Urinary bladder (tissue), 4 donors: Measurements from ENCODE around the gene TMEM238. TPM values are rescaled to one million over a fixed set of nuclear protein-coding genes. Genes with fewer than 3 reads are reported as not detected.
"Not testable (repeated sequence)": the region's sequence is repeated elsewhere in the genome, so short reads cannot be mapped to it uniquely, and the experiment has no call there.

Source experiments
- DNase-seq: peaks from one replicate; pipeline ENCODE4 v3.0.0-alpha.2; 2015; ENCODE audit errors: extremely low spot score
- H3K27ac ChIP-seq: one replicate; pipeline ENCODE4 v1.5.1; 2013; ENCODE audit warnings: low read depth, mild to moderate bottlenecking, moderate library complexity
- H3K36me3 ChIP-seq: one replicate; pipeline ENCODE4 v1.6.1; 2013; ENCODE audit warnings: mild to moderate bottlenecking, moderate library complexity; ENCODE audit not compliant: insufficient read depth
- H3K4me1 ChIP-seq: one replicate; pipeline ENCODE4 v1.6.1; 2013; ENCODE audit warnings: mild to moderate bottlenecking, moderate library complexity; ENCODE audit not compliant: insufficient read depth
- H3K4me3 ChIP-seq: one replicate; pipeline ENCODE4 v1.5.1; 2013; ENCODE audit warnings: low read depth, low read length
- WGBS: extraction: QIAGEN DNeasy Blood & Tissue Kit; methylation state at CpG from one replicate; pipeline ENCODE4 v1.1.7; 2013; 5-methylcytosine and 5-hydroxymethylcytosine counted together
- polyA plus RNA-seq: library from polyadenylated mRNA; stranded (reverse); fragments of 200-250 nt; gene quantifications from one replicate; pipeline ENCODE4 v1.2.3, GENCODE V29; 2013
- total RNA-seq: library from RNA; depleted of rRNA; stranded (reverse); fragments of >200 nt; gene quantifications from one replicate; pipeline ENCODE4 v1.2.3, GENCODE V29; 2014
- donor health status: healthy with polysubstance abuse.
- donor health status: healthy.

The TMEM238 gene
- total and polyA plus RNA-seq, 2 donors: 0.43 TPM; not detected in 1

DNA sequence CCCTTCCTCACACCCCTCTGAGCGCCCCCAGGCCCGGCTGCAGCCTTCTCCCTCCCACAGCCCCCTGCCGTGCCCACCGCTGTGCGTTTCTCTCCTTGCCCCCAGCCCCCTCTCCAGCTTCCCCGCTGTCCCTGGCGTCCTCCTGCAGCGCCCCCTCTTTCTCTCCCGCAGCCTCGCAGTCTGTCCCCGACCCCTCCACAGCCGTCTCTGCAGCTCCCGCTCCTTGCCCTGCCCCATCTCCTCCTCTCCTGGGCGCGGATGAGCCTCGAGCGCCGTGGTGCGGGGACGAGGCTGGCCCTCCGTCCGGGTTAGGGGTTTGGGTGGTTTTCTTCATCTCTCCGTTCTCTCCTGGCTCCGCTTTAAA, 43.3 kb downstream of the TMEM238 start:
- no peak for DNase-seq
- H3K36me3 ChIP-seq: no peaks in the 10 kb centered on the region
- WGBS: 2% methylated on average over 24 of the region's 24 CpGs
- H3K27ac ChIP-seq: no peak overlapping the region
- H3K4me1 ChIP-seq: no peaks in the 10 kb centered on the region
- peak overlapping the region; percentile 75 for H3K4me3 ChIP-seq

DNA sequence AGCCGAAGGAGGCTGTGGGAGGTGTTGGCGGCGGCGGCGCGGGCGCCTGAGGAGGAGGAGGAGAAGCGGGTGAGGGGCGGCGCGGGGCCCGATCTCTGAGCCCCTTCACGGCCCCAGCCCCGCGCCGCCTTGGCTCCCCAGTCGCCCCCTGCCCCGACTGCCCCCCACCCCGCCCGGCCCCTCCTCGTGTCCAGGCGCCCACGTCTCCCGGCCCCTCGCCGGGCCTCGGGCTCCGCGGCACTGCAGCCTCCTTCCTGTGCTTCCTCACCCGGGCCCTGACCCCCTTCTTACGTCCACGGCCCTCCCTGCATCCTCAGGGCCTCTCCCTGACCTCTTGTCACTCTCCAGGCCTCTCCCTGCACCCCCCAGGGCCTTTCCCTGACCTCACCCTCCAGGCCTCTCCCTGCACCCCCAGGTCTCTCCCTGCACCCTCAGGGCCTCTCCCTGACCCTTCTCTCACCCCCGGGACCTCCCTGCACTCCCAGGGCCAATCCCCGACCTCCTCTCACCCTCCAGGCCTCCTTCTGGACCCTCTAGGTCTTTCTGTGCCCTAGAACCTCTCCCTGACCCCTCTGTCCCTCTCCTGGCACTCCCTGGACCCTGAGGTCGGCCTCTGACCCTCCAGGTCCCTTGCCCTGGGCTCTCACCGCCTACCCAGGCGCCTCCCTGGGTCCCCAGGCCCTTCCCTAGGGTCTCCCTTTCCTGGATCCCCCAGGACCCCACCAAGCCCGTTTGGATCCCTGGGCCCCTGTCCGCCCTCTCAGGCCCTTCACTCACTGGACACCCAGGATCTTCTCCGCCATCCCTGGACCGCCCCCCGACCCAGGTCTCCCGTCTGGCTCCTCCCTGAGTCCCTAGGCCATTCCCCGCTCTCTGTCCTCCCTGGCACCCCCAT, 44.0 kb downstream of the TMEM238 start:
- WGBS: 4% methylated on average over 44 of the region's 44 CpGs
- no peaks in the 10 kb centered on the region for H3K36me3 ChIP-seq
- no peak overlapping the region for H3K27ac ChIP-seq
- DNase-seq: no peak
- peak overlapping the region; percentile 75 for H3K4me3 ChIP-seq
- no peaks in the 10 kb centered on the region for H3K4me1 ChIP-seq

DNA sequence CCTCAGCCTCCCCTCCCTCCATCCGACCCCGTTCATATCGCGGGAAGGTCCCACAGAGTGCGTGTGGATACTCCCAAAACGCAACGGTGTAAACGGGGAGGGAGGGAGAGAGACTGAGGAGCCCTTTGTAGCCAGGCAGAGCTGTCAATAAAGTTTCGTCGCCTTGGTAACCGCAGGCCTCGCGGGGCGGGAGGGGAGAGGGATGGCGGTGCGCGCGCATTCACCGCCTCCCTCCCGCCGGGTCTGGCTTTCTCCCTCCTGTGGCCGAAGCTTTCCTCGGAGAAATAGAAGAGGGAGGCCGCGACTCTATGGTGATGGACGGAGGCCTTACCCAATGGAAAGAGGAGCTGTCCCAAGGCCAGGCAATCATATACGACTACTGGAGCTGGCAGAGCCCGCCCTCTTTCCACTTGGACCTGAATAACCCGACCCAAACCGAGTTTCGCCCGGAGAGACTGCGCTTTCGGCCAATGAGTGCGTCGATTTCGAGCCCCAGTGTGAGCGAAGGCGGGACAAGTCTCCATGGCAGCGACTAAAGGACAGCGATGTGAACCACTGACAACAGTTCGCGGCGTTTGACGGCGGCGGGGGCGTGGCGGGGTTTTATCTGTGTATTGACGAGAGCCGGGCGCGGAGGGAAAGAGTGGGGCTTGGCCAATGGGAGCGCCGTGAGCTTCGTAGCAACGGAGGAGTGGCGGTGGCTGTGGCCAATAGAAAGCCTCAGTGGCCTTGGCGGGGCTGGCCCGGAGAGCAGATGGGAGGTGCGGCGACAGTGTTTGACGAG, 44.8 kb downstream of the TMEM238 start, which contains the start of gene KMT5C:
Gene KMT5C (plus strand): TSS at position 772 of the 784 bp plus-strand sequence. CDS start 2,061 bp downstream, outside the sequence.
- under 1% methylated on average over 63 of the region's 63 CpGs for WGBS
- H3K4me1 ChIP-seq: no peaks in the 10 kb centered on the region
- H3K36me3 ChIP-seq: no peaks in the 10 kb centered on the region

DNA sequence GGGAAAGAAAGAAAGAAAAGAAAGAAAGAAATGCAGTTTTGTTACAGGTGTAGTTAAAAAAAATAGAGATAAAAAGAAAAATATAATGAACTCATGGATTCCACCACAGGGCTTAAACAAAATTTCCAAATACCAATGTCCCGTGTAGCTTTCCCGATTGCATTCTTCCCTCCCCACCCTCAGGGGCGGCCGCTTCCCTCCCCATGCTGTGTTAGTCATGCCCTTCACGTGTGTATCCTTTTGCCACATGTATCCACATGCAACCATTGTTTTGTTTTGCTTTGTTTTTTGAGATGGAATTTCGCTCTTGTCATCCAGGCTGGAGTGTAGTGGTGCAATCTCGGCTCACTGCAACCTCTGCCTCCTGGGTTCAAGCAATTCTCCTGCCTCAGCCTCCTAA, 48.0 kb downstream of the TMEM238 start:
- no peaks in the 10 kb centered on the region for H3K36me3 ChIP-seq
- WGBS: 75% methylated on average over 7 of the region's 7 CpGs
- no peak overlapping the region for H3K4me3 ChIP-seq
- no peaks in the 10 kb centered on the region for H3K4me1 ChIP-seq
- DNase-seq: no peak
- H3K27ac ChIP-seq: no peak overlapping the region

More for the DNA sequence above, 44.8 kb downstream of the TMEM238 start, which contains the start of gene KMT5C:
- Histone ChIP-seq H3K4me3 (peak within 1 kb of the TSS; percentile 75), H3K27ac (peak within 1 kb of the TSS; percentile 87)
- peak; percentile 100 for DNase-seq

DNA sequence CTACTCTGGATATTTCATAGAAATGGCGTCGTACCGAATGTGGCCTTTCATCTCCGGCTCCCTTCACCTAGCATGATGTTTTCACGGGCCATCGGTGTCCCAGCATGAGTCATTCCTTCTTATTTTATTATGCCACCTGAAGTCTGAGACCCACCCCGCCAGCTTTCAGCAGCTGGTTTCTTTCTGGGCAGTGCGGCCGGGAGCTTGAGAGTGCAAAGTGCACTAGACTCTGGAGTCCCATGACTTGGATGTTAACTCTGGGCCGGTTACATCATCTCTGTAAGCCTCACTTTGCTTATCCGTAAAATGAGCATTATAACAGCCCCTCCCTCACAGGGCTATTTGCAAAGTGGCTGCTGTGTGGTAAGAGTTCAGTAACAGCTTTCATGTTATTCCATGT, 50.2 kb downstream of the TMEM238 start:
- Histone ChIP-seq H3K4me3 (no peak overlapping the region), H3K36me3 (no peaks in the 10 kb centered on the region), H3K27ac (no peak overlapping the region), H3K4me1 (no peaks in the 10 kb centered on the region)
- 70% methylated on average over 11 of the region's 11 CpGs for WGBS
- no peak for DNase-seq

DNA sequence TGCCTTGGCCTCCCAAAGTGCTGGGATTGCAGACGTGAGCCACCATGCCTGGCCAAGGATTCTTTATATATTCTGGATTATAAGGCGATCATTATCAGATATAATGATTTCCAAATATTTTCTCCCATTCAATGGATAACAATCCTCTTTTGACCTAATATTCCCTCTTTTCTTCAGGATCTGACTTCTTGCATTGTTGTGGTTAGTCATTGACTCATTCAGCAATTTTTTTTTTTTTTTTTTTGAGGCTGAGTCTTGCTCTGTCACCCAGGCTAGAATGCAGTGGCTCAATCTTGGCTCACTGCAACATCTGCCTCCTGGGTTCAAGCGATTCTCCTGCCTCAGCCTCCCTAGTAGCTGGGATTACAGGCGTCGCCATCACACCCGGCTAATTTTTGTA, 54.3 kb downstream of the TMEM238 start:
- H3K4me1 ChIP-seq, DNase-seq, H3K27ac ChIP-seq, H3K4me3 ChIP-seq, H3K36me3 ChIP-seq: not testable (repeated sequence)
- 85% methylated on average over 6 of the region's 6 CpGs for WGBS

Other genes with a start within 250 kb of the TMEM238 start
- gene TNNT1, start 235.1 kb downstream of the TMEM238 start, total RNA-seq: 47.2 TPM
- gene TNNT1, start 235.1 kb downstream of the TMEM238 start, polyA plus RNA-seq: not detected
- not detected for gene TNNI3, start 226.6 kb downstream of the TMEM238 start, total RNA-seq
- not detected for gene TNNI3, start 226.6 kb downstream of the TMEM238 start, polyA plus RNA-seq
- 0.37 TPM for gene DNAAF3, start 217.7 kb downstream of the TMEM238 start, total RNA-seq
- gene DNAAF3, start 217.7 kb downstream of the TMEM238 start, polyA plus RNA-seq: 0.62 TPM
- gene SYT5, start 204.0 kb downstream of the TMEM238 start, total RNA-seq: 0.74 TPM
- gene SYT5, start 204.0 kb downstream of the TMEM238 start, polyA plus RNA-seq: 0.77 TPM
- gene PTPRH, start 174.8 kb downstream of the TMEM238 start, total RNA-seq: 3.6 TPM
- gene PTPRH, start 174.8 kb downstream of the TMEM238 start, polyA plus RNA-seq: 1.6 TPM
- 0.79 TPM for gene TMEM86B, start 155.5 kb downstream of the TMEM238 start, total RNA-seq
- gene TMEM86B, start 155.5 kb downstream of the TMEM238 start, polyA plus RNA-seq: 4.5 TPM
- gene PPP6R1, start 125.3 kb downstream of the TMEM238 start, total RNA-seq: 14.5 TPM
- 43.1 TPM for gene PPP6R1, start 125.3 kb downstream of the TMEM238 start, polyA plus RNA-seq
- 6.5 TPM for gene HSPBP1, start 104.2 kb downstream of the TMEM238 start, total RNA-seq
- gene HSPBP1, start 104.2 kb downstream of the TMEM238 start, polyA plus RNA-seq: 56.3 TPM
- gene BRSK1, start 100.3 kb downstream of the TMEM238 start, total RNA-seq: 9.7 TPM
- gene BRSK1, start 100.3 kb downstream of the TMEM238 start, polyA plus RNA-seq: 8.8 TPM
- gene TMEM150B, start 59.0 kb downstream of the TMEM238 start, total RNA-seq: 0.48 TPM
- 1.7 TPM for gene TMEM150B, start 59.0 kb downstream of the TMEM238 start, polyA plus RNA-seq
- 9.3 TPM for gene KMT5C, start 44.4 kb downstream of the TMEM238 start, total RNA-seq
- gene KMT5C, start 44.4 kb downstream of the TMEM238 start, polyA plus RNA-seq: 10.2 TPM
- gene COX6B2, start 29.6 kb downstream of the TMEM238 start, total RNA-seq: not detected
- 0.39 TPM for gene COX6B2, start 29.6 kb downstream of the TMEM238 start, polyA plus RNA-seq
- gene GARIN5B, start 21.0 kb downstream of the TMEM238 start, total RNA-seq: not detected
- gene GARIN5B, start 21.0 kb downstream of the TMEM238 start, polyA plus RNA-seq: not detected
- gene IL11, start 13.8 kb downstream of the TMEM238 start, total RNA-seq: 0.42 TPM
- 0.53 TPM for gene IL11, start 13.8 kb downstream of the TMEM238 start, polyA plus RNA-seq
- gene TMEM190, start 7.5 kb downstream of the TMEM238 start, total RNA-seq: not detected
- gene TMEM190, start 7.5 kb downstream of the TMEM238 start, polyA plus RNA-seq: not detected
- 141 TPM for gene RPL28, start 1.6 kb upstream of the TMEM238 start, total RNA-seq
- 1,449 TPM for gene RPL28, start 1.6 kb upstream of the TMEM238 start, polyA plus RNA-seq
- 29.9 TPM for gene UBE2S, start 23.5 kb upstream of the TMEM238 start, total RNA-seq
- 17.5 TPM for gene UBE2S, start 23.5 kb upstream of the TMEM238 start, polyA plus RNA-seq
- gene SHISA7, start 59.0 kb upstream of the TMEM238 start, total RNA-seq: 0.16 TPM
- 0.05 TPM for gene SHISA7, start 59.0 kb upstream of the TMEM238 start, polyA plus RNA-seq
- 35.1 TPM for gene ISOC2, start 77.3 kb upstream of the TMEM238 start, total RNA-seq
- 94.1 TPM for gene ISOC2, start 77.3 kb upstream of the TMEM238 start, polyA plus RNA-seq
- not detected for gene C19orf85, start 80.5 kb upstream of the TMEM238 start, total RNA-seq
- 0.51 TPM for gene C19orf85, start 80.5 kb upstream of the TMEM238 start, polyA plus RNA-seq
- 0.79 TPM for gene ZNF628, start 92.3 kb upstream of the TMEM238 start, total RNA-seq
- gene ZNF628, start 92.3 kb upstream of the TMEM238 start, polyA plus RNA-seq: 11.9 TPM
- 7.1 TPM for gene NAT14, start 100.9 kb upstream of the TMEM238 start, total RNA-seq
- 27.0 TPM for gene NAT14, start 100.9 kb upstream of the TMEM238 start, polyA plus RNA-seq
- gene SSC5D, start 104.1 kb upstream of the TMEM238 start, total RNA-seq: 24.4 TPM
- 24.4 TPM for gene SSC5D, start 104.1 kb upstream of the TMEM238 start, polyA plus RNA-seq
- not detected for gene SBK2, start 152.8 kb upstream of the TMEM238 start, total RNA-seq
- not detected for gene SBK2, start 152.8 kb upstream of the TMEM238 start, polyA plus RNA-seq
- not detected for gene SBK3, start 161.3 kb upstream of the TMEM238 start, total RNA-seq
- gene SBK3, start 161.3 kb upstream of the TMEM238 start, polyA plus RNA-seq: 0.72 TPM
- gene ZNF579, start 196.6 kb upstream of the TMEM238 start, total RNA-seq: 1.6 TPM
- gene ZNF579, start 196.6 kb upstream of the TMEM238 start, polyA plus RNA-seq: 10.8 TPM
- gene FIZ1, start 215.2 kb upstream of the TMEM238 start, total RNA-seq: 2.3 TPM
- 11.1 TPM for gene FIZ1, start 215.2 kb upstream of the TMEM238 start, polyA plus RNA-seq
- 5.7 TPM for gene ZNF524, start 216.0 kb upstream of the TMEM238 start, total RNA-seq
- gene ZNF524, start 216.0 kb upstream of the TMEM238 start, polyA plus RNA-seq: 30.9 TPM
- gene ZNF865, start 221.4 kb upstream of the TMEM238 start, total RNA-seq: 2.1 TPM
- 13.7 TPM for gene ZNF865, start 221.4 kb upstream of the TMEM238 start, polyA plus RNA-seq
- gene ZNF784, start 240.3 kb upstream of the TMEM238 start, total RNA-seq: 4.7 TPM
- gene ZNF784, start 240.3 kb upstream of the TMEM238 start, polyA plus RNA-seq: 9.7 TPM